ENCODE data around the gene GABRD.

GRCh38 chr1:2000432-2000831 lies 18.7 kb upstream of the GABRD start:
- TF ChIP-seq ASH2L (IDR thresholded peaks at IDR 0.05; ENCODE audit: borderline replicate concordance, low read depth) (no peak), ETV6 (conservative IDR thresholded peaks at IDR 0.05 in 1 of 2, IDR thresholded peaks at IDR 0.05 in 1 of 2; ENCODE audit: borderline replicate concordance in 1 of 2, low read depth in 1 of 2) (no peak), SIN3A (IDR thresholded peaks at IDR 0.05; ENCODE audit: low read depth, low read length) (no peak), POLR2A (IDR thresholded peaks at IDR 0.05; ENCODE audit: low read depth, low read length) (no peak), EZH2 (IDR thresholded peaks at IDR 0.05; ENCODE audit: borderline replicate concordance, control insufficient read depth, low read depth, low read length) (no peak), MAX (IDR thresholded peaks at IDR 0.05; ENCODE audit: low read depth, low read length) (no peak)
- TF ChIP-seq, protein P1, sequence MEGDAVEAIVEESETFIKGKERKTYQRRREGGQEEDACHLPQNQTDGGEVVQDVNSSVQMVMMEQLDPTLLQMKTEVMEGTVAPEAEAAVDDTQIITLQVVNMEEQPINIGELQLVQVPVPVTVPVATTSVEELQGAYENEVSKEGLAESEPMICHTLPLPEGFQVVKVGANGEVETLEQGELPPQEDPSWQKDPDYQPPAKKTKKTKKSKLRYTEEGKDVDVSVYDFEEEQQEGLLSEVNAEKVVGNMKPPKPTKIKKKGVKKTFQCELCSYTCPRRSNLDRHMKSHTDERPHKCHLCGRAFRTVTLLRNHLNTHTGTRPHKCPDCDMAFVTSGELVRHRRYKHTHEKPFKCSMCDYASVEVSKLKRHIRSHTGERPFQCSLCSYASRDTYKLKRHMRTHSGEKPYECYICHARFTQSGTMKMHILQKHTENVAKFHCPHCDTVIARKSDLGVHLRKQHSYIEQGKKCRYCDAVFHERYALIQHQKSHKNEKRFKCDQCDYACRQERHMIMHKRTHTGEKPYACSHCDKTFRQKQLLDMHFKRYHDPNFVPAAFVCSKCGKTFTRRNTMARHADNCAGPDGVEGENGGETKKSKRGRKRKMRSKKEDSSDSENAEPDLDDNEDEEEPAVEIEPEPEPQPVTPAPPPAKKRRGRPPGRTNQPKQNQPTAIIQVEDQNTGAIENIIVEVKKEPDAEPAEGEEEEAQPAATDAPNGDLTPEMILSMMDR (IDR thresholded peaks at IDR 0.05 in 2 of 3, conservative IDR thresholded peaks at IDR 0.05 in 1 of 3; ENCODE audit: control insufficient read depth in 2 of 3, extremely low read depth in 1 of 3, insufficient read depth in 1 of 3, low read depth in 3 of 3, low read length in 3 of 3): no peak
- TF ChIP-seq, protein P2, sequence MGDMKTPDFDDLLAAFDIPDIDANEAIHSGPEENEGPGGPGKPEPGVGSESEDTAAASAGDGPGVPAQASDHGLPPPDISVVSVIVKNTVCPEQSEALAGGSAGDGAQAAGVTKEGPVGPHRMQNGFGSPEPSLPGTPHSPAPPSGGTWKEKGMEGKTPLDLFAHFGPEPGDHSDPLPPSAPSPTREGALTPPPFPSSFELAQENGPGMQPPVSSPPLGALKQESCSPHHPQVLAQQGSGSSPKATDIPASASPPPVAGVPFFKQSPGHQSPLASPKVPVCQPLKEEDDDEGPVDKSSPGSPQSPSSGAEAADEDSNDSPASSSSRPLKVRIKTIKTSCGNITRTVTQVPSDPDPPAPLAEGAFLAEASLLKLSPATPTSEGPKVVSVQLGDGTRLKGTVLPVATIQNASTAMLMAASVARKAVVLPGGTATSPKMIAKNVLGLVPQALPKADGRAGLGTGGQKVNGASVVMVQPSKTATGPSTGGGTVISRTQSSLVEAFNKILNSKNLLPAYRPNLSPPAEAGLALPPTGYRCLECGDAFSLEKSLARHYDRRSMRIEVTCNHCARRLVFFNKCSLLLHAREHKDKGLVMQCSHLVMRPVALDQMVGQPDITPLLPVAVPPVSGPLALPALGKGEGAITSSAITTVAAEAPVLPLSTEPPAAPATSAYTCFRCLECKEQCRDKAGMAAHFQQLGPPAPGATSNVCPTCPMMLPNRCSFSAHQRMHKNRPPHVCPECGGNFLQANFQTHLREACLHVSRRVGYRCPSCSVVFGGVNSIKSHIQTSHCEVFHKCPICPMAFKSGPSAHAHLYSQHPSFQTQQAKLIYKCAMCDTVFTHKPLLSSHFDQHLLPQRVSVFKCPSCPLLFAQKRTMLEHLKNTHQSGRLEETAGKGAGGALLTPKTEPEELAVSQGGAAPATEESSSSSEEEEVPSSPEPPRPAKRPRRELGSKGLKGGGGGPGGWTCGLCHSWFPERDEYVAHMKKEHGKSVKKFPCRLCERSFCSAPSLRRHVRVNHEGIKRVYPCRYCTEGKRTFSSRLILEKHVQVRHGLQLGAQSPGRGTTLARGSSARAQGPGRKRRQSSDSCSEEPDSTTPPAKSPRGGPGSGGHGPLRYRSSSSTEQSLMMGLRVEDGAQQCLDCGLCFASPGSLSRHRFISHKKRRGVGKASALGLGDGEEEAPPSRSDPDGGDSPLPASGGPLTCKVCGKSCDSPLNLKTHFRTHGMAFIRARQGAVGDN (IDR thresholded peaks at IDR 0.05): no peak

Measured in GM12878 (cell line).